Mesodermal cell (in vitro differentiated cells): ENCODE results near the gene OR6C68.
"Not testable (repeated sequence)": the region's sequence is repeated elsewhere in the genome, so short reads cannot be mapped to it uniquely, and the experiment has no call there.

Source experiments
- H3K27ac ChIP-seq: 2 replicates; pipeline ENCODE4 v1.7.0; 2013; ENCODE audit warnings: mild to moderate bottlenecking, low read depth, low read length, moderate library complexity; ENCODE audit not compliant: severe bottlenecking
- H3K36me3 ChIP-seq: 2 replicates; pipeline ENCODE4 v1.7.1; 2013; ENCODE audit warnings: mild to moderate bottlenecking, low read length, moderate library complexity; ENCODE audit not compliant: control insufficient read depth, insufficient read depth
- H3K4me1 ChIP-seq: one replicate; pipeline ENCODE4 v1.7.1; 2013; ENCODE audit warnings: mild to moderate bottlenecking, low read length; ENCODE audit not compliant: insufficient read depth, control insufficient read depth, poor library complexity, severe bottlenecking
- H3K4me3 ChIP-seq: 2 replicates; pipeline ENCODE4 v1.7.0; 2013; ENCODE audit warnings: low read length, control low read depth, mild to moderate bottlenecking; ENCODE audit not compliant: insufficient read depth, poor library complexity, severe bottlenecking; ENCODE audit errors: extremely low read depth
- H3K9me3 ChIP-seq: 2 replicates; pipeline ENCODE4 v1.7.1; 2013; ENCODE audit warnings: mild to moderate bottlenecking, low read length, moderate library complexity; ENCODE audit not compliant: control insufficient read depth
- WGBS, 2 experiments: methylation state at CpG; one replicate each; pipeline ENCODE4 v1.1.5; 2013; ENCODE audit warnings: missing lambda C conversion rate in 2 of 2; ENCODE audit not compliant: insufficient coverage in 2 of 2; 5-methylcytosine and 5-hydroxymethylcytosine counted together

OR6C68 gene

DNA sequence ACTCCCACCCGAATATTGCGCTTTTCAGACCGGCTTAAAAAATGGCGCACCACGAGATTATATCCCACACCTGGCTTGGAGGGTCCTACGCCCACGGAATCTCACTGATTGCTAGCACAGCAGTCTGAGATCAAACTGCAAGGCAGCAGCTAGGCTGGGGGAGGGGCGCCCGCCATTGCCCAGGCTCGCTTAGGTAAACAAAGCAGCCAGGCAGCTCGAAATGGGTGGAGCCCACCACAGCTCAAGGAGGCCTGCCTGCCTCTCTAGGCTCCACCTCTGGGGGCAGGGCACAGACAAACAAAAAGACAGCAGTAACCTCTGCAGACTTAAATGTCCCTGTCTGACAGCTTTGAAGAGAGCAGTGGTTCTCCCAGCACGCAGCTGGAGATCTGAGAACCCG lies 7.9 kb upstream of the OR6C68 start:
- H3K27ac ChIP-seq, H3K9me3 ChIP-seq, H3K4me1 ChIP-seq, H3K36me3 ChIP-seq, H3K4me3 ChIP-seq: not testable (repeated sequence)
- WGBS, 2 experiments, result 73% methylated on average over 3 of the region's 13 CpGs; no CpG with 5 or more reads in 1 of the 2 experiments

DNA sequence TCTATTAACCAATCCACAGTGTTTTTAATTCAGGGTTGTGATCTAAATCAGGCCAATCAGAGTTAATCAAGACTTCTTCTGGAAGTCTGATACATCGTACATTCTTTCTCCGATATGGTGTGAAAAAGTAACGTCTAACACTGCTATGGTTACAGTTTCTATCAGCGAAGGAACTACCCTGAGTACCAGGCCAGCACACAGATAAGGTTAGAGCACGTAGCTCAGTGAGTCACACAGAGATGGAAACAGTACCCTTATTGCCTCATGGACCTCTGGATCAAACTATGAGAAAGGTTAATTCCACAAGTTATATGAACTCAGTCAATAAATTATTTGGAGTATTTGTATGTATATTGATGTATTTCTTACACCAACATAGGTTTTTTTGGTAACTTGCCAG lies 3.3 kb downstream of the OR6C68 start:
- no peaks in the 10 kb centered on the region for H3K36me3 ChIP-seq
- no peaks in the 10 kb centered on the region for H3K9me3 ChIP-seq
- H3K27ac ChIP-seq, result no peak overlapping the region
- 79 to 92% methylated on average over 4 to 5 of the region's 5 CpGs for WGBS, 2 experiments
- no peaks in the 10 kb centered on the region for H3K4me1 ChIP-seq
- no peak overlapping the region for H3K4me3 ChIP-seq

DNA sequence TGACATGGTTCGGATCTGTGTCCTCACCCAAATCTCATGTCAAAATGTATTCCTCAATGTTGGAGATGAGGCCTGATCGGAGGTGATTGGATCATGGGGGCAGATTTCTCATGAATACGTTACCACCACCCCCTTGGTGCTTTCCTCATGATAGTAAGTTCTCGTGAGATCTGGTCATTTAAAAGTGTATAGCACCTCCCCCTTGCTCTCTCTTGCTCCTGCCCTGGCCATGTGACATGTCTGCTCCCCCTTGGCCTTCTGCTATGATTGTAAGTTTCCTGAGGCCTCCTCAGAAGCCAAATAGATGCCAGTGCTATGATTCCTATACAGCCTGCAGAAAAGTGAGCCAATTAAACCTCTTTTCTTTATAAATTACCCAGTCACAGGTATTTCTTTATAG lies 7.1 kb downstream of the OR6C68 start:
- peak overlapping the region; percentile 34 for H3K27ac ChIP-seq
- WGBS, 2 experiments, result 100% methylated on average over 2 to 4 of the region's 4 CpGs
- no peaks in the 10 kb centered on the region for H3K4me1 ChIP-seq

DNA sequence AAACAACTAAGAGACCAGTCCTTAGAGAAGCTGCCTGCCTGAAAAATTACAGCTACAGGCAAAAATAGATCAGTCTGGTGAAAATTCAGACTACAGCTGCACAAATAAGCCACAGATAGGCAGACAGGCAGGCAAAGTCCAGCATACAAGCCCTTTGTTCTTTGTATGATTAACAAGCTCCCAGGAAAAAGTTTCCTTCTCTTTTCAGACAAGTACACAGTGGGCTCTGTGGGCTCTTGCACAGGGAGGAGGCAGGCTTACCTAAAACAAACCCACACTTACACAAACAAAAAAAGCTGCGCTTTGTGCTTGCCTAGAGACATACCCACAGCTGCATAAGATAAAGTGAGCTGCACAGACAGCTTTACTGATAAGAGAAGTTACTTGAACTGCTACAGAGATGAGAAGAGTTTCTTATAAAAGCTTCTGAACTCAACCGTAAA lies 7.7 kb downstream of the OR6C68 start:
- WGBS, 2 experiments, result 67 to 100% methylated on average over 1 of the region's 2 CpGs

More for the DNA sequence above, 7.1 kb downstream of the OR6C68 start:
- no peak overlapping the region for H3K4me3 ChIP-seq
- no peaks in the 10 kb centered on the region for H3K36me3 ChIP-seq
- no peaks in the 10 kb centered on the region for H3K9me3 ChIP-seq

DNA sequence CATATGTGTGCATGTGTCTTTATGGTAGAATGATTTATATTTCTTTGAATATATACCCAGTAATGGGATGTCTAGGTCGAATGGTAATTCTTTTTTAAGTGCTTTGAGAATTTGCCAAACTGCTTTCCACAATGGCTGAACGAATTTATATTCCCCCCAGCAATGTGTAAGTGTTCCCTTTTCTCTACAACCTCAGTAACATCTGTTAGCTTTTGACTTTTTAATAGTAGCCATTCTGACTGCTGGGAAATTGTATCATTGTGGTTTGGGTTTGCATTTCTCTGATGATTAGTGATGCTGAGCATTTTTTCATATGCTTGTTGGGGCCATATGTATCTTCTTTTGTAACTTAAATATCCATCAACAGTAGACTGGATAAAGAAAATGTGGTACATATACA lies 9.4 kb downstream of the OR6C68 start:
- Histone ChIP-seq H3K27ac (no peak overlapping the region), H3K4me1 (no peaks in the 10 kb centered on the region), H3K36me3 (no peaks in the 10 kb centered on the region), H3K9me3 (no peaks in the 10 kb centered on the region), H3K4me3 (no peak overlapping the region)
- 40% methylated on average over 1 of the region's 2 CpGs; no CpG with 5 or more reads in 1 of the 2 experiments for WGBS, 2 experiments

More for the DNA sequence above, 7.7 kb downstream of the OR6C68 start:
- H3K36me3 ChIP-seq, result no peaks in the 10 kb centered on the region
- H3K4me1 ChIP-seq, result no peaks in the 10 kb centered on the region
- no peaks in the 10 kb centered on the region for H3K9me3 ChIP-seq
- peak overlapping the region; percentile 34 for H3K27ac ChIP-seq
- H3K4me3 ChIP-seq, result no peak overlapping the region

DNA sequence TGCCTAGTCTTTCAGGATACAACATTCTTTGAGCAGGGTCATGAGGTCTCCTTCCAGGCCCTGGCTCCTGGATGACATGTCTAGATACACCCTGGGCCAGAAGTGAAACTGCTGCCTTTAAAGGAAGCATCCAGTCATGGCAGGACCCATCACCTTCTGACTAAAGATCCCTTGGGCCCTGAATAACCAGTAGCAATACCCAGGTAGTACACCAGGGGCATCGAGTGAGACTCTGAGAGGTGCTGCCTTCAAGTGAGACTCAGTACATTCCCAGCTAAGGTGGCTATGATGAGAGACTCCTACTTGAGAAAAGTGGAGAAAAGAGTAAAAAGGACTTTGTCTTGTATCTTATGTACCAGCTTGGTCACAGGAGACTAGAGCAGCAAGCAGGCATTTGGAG lies 23.5 kb downstream of the OR6C68 start:
- 86 to 88% methylated on average over 1 of the region's 1 CpG for WGBS, 2 experiments
- Histone ChIP-seq H3K4me3 (no peak overlapping the region), H3K36me3 (no peaks in the 10 kb centered on the region), H3K4me1 (no peaks in the 10 kb centered on the region), H3K9me3 (no peaks in the 10 kb centered on the region), H3K27ac (no peak overlapping the region)

DNA sequence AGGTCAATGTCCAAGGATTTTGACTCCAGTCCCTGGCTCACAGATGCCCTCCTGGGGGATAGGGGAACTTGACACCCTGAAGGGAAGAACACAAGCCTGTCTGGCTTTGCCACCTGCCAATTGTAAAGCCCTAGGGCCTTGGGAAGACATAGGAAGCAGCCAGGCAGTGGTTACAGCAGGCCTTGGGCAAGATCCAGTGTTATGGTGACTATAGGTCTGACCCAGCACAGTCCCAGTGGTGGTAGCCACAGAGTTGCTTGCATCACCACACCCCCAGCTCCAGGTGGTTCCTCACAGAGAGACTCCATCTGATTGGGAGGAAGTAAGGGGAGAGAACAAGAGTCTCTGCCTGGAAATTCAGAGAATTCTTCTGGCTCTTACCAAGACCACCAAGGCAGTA lies 24.2 kb downstream of the OR6C68 start:
- no peaks in the 10 kb centered on the region for H3K9me3 ChIP-seq
- no peaks in the 10 kb centered on the region for H3K4me1 ChIP-seq
- no peak overlapping the region for H3K4me3 ChIP-seq
- H3K27ac ChIP-seq, result no peak overlapping the region
- no peaks in the 10 kb centered on the region for H3K36me3 ChIP-seq
